Glutamatergic neuron (in vitro differentiated cells): ENCODE measurements around the gene CD6. TPM values are rescaled to one million over a fixed set of nuclear protein-coding genes. Genes with fewer than 3 reads are reported as not detected.

Source experiments
- DNase-seq: peaks from one replicate; pipeline ENCODE4 v3.0.0; 2022
- H3K27ac Mint-ChIP-seq: one replicate; pipeline ENCODE4 v1.8.0; 2020; ENCODE audit warnings: mild to moderate bottlenecking, mixed read lengths, inconsistent platforms; ENCODE audit not compliant: unreplicated experiment
- H3K27me3 Mint-ChIP-seq: one replicate; pipeline ENCODE4 v1.8.0; 2020; ENCODE audit warnings: mild to moderate bottlenecking, moderate library complexity, mixed read lengths, inconsistent platforms; ENCODE audit not compliant: unreplicated experiment
- H3K36me3 Mint-ChIP-seq: one replicate; pipeline ENCODE4 v1.8.0; 2020; ENCODE audit warnings: mild to moderate bottlenecking, mixed read lengths, inconsistent platforms; ENCODE audit not compliant: unreplicated experiment
- H3K4me1 Mint-ChIP-seq: one replicate; pipeline ENCODE4 v1.8.0; 2020; ENCODE audit warnings: mild to moderate bottlenecking, low read depth, mixed read lengths, inconsistent platforms; ENCODE audit not compliant: unreplicated experiment
- H3K4me3 Mint-ChIP-seq: one replicate; pipeline ENCODE4 v1.8.0; 2020; ENCODE audit warnings: mild to moderate bottlenecking, mixed read lengths, inconsistent platforms; ENCODE audit not compliant: unreplicated experiment
- H3K9me3 Mint-ChIP-seq: one replicate; pipeline ENCODE4 v1.8.0; 2020; ENCODE audit warnings: mild to moderate bottlenecking, moderate library complexity, mixed read lengths, inconsistent platforms; ENCODE audit not compliant: unreplicated experiment
- CTCF ChIP-seq: fragments of 200-600 bp; sonication (generic); IDR thresholded peaks from one replicate; pipeline ENCODE4 v1.5.0; 2021; ENCODE audit not compliant: partially characterized antibody, unreplicated experiment
- long read RNA-seq: library from polyadenylated mRNA; unstranded; transcript quantifications from one replicate; pipeline ENCODE4 v2.0.0, GENCODE V29; 2020; ENCODE audit not compliant: unreplicated experiment
- total RNA-seq: library from RNA; stranded (reverse); fragmentation: NEBNext Ultra II Directional; extraction: Animal tissue kit (Norgen Biotek cat#: 25700); gene quantifications from one replicate; pipeline ENCODE4 v1.2.1, GENCODE V29; 2021; ENCODE audit not compliant: unreplicated experiment

Gene CD6
- not detected for total RNA-seq
- long read RNA-seq: 0 reads

- peak within 1 kb of the TSS; percentile 62 for H3K27ac Mint-ChIP-seq
- H3K36me3 Mint-ChIP-seq: peaks cover 22% of the 10 kb centered on the region
- peaks cover 4% of the 10 kb centered on the region for H3K9me3 Mint-ChIP-seq
- DNase-seq: no peak
- TF ChIP-seq CTCF: no peak
- H3K4me1 Mint-ChIP-seq: peaks cover under 1% of the 10 kb centered on the region
- no peak within 1 kb of the TSS for H3K4me3 Mint-ChIP-seq
- H3K27me3 Mint-ChIP-seq: peaks cover 5% of the 10 kb centered on the region
Measured at GRCh38 chr11:60971520-60971919, at the start of gene CD6. CD6 (plus strand) TSS chr11:60971680; CDS start chr11:60971866, 186 bp downstream.

GRCh38 chr11:60921777-60922335, 49.6 kb upstream of the CD6 start:
- H3K36me3 Mint-ChIP-seq: peaks cover 8% of the 10 kb centered on the region

GRCh38 chr11:60922906-60923305, 48.6 kb upstream of the CD6 start:
- no peak for TF ChIP-seq CTCF
- Mint-ChIP-seq H3K4me3 (peak overlapping the region; percentile 74), H3K9me3 (peaks cover 11% of the 10 kb centered on the region), H3K36me3 (peaks cover 8% of the 10 kb centered on the region), H3K27ac (no peak overlapping the region), H3K4me1 (peaks cover 24% of the 10 kb centered on the region), H3K27me3 (peaks cover 11% of the 10 kb centered on the region)
- no peak for DNase-seq

More at GRCh38 chr11:60921777-60922335, 49.6 kb upstream of the CD6 start:
- TF ChIP-seq CTCF: no peak
- Mint-ChIP-seq H3K4me1 (peaks cover 21% of the 10 kb centered on the region), H3K27me3 (peaks cover 11% of the 10 kb centered on the region), H3K4me3 (no peak overlapping the region), H3K27ac (peak overlapping the region; percentile 40), H3K9me3 (peaks cover 10% of the 10 kb centered on the region)
- no peak for DNase-seq

GRCh38 chr11:60923326-60923725, 48.2 kb upstream of the CD6 start:
- TF ChIP-seq CTCF: no peak
- peaks cover 13% of the 10 kb centered on the region for H3K9me3 Mint-ChIP-seq
- peak overlapping the region; percentile 74 for H3K4me3 Mint-ChIP-seq
- DNase-seq: no peak
- peaks cover 8% of the 10 kb centered on the region for H3K36me3 Mint-ChIP-seq
- H3K27me3 Mint-ChIP-seq: peaks cover 11% of the 10 kb centered on the region
- H3K27ac Mint-ChIP-seq: no peak overlapping the region
- H3K4me1 Mint-ChIP-seq: peaks cover 24% of the 10 kb centered on the region

GRCh38 chr11:60923800-60924109, 47.7 kb upstream of the CD6 start:
- peak overlapping the region; percentile 82 for H3K4me3 Mint-ChIP-seq
- H3K4me1 Mint-ChIP-seq: peaks cover 24% of the 10 kb centered on the region
- peaks cover 11% of the 10 kb centered on the region for H3K27me3 Mint-ChIP-seq
- H3K9me3 Mint-ChIP-seq: peaks cover 13% of the 10 kb centered on the region
- peak overlapping the region; percentile 86 for H3K27ac Mint-ChIP-seq
- no peak for TF ChIP-seq CTCF
- no peak for DNase-seq
- H3K36me3 Mint-ChIP-seq: peaks cover 8% of the 10 kb centered on the region
